Stimulated activated memory B cell treated with anti-CD40 and anti-IgM and Interleukin-4, amounts not matched to agents 10 μg/mL and 1 μg/mL and 100 μg/mL, for 72 hours (primary cell): ENCODE measurements around the gene PCNX4.
A peak's percentile ranks its signal among the peaks of the same experiment; 100 is the strongest.
"Not testable (repeated sequence)": the region's sequence is repeated elsewhere in the genome, so short reads cannot be mapped to it uniquely, and the experiment has no call there.

Experiments used
- ATAC-seq: fragments of 150-1000 bp; cut with Tn5 transposase; 2 replicates; pipeline ENCODE4 v1.10.0; 2021
- H3K27ac Mint-ChIP-seq: one replicate; pipeline ENCODE4 v1.8.0; 2022; ENCODE audit warnings: mild to moderate bottlenecking, mixed read lengths
- H3K27me3 Mint-ChIP-seq: one replicate; pipeline ENCODE4 v1.8.0; 2022; ENCODE audit warnings: mixed read lengths
- H3K36me3 Mint-ChIP-seq: one replicate; pipeline ENCODE4 v1.8.0; 2022; ENCODE audit warnings: mixed read lengths
- H3K4me1 Mint-ChIP-seq: one replicate; pipeline ENCODE4 v1.8.0; 2022; ENCODE audit warnings: mixed read lengths
- H3K4me3 Mint-ChIP-seq: one replicate; pipeline ENCODE4 v1.8.0; 2022; ENCODE audit warnings: mild to moderate bottlenecking, moderate library complexity, mixed read lengths
- H3K9me3 Mint-ChIP-seq: one replicate; pipeline ENCODE4 v1.8.0; 2022; ENCODE audit warnings: mixed read lengths

PCNX4 gene

DNA sequence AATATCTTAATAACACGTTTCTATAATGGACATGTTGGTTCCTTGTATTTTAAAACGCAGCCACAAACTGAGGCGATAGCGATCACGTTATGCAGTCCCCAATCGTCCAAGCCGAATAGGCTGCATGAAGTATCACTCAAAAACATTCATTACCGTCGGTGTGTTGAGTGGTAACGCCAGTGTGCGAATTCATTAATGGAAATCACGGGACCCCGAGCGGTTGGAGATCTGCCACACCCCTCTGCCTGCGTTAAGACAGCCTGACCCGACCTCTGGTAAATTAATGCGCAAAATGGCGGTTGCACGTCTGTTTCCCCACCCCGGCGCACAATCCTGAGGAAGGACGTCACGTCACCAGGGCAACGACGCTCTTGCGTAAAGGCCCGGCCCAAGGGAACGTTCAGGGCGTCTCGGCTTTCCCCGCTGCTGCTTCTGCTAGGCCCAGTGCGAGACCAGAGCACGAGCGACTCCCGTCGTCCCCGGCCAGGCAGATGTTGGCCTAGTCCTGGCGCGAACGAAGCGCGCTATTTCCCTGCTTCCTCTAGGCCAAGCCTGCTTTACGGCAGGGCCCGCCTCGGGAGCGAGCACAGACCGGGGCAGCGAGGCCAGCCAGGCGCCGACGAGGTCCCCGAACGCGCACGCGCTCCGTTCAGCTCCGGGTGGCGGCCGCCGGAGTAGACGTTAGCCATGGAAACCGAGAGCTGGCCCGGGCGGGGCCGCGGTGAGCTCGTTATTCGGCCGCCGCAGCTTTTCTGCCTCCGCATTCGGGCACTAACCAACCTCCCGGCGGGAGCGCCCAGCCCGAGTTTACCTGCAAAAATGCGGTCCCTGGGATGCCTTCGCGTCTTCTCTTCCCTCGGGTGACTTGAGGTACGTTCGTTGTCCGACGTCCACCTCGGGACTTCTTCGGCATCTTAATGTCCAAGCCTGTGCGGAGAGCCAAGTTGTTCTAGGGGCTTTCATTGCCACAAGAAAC, at the start of gene PCNX4:
Gene PCNX4, plus strand, starts transcription at position 374 of the 976 bp plus-strand sequence. CDS start 15,716 bp downstream, outside the sequence.
- H3K27ac Mint-ChIP-seq, result peak within 1 kb of the TSS; percentile 89
- H3K27me3 Mint-ChIP-seq, result no peaks in the 10 kb centered on the region
- H3K4me1 Mint-ChIP-seq, result peaks cover 35% of the 10 kb centered on the region
- no peaks in the 10 kb centered on the region for H3K9me3 Mint-ChIP-seq
- peak; percentile 99 for ATAC-seq
- peak within 1 kb of the TSS; percentile 87 for H3K4me3 Mint-ChIP-seq
- H3K36me3 Mint-ChIP-seq, result peaks cover 10% of the 10 kb centered on the region

DNA sequence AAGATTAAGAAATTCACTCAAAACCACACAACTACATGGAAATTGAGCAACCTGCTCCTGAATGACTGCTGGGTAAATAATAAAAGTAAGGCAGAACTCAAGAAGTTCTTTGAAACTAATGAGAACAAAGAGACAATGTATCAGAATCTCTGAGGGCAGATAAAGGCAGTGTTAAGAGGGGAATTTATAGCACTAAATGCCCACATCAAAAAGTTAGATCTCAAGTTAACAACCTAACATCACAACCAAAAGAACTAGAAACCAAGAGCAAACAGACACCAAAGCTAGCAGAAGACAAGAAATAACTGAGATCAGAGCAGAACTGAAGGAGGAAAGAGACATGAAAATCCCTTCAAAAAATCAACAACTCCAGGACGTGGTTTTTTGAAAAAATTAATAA, 43.7 kb upstream of the PCNX4 start:
- H3K27me3 Mint-ChIP-seq, result peaks cover 54% of the 10 kb centered on the region
- H3K4me1 Mint-ChIP-seq, ATAC-seq, H3K36me3 Mint-ChIP-seq, H3K4me3 Mint-ChIP-seq, H3K9me3 Mint-ChIP-seq, H3K27ac Mint-ChIP-seq: not testable (repeated sequence)

DNA sequence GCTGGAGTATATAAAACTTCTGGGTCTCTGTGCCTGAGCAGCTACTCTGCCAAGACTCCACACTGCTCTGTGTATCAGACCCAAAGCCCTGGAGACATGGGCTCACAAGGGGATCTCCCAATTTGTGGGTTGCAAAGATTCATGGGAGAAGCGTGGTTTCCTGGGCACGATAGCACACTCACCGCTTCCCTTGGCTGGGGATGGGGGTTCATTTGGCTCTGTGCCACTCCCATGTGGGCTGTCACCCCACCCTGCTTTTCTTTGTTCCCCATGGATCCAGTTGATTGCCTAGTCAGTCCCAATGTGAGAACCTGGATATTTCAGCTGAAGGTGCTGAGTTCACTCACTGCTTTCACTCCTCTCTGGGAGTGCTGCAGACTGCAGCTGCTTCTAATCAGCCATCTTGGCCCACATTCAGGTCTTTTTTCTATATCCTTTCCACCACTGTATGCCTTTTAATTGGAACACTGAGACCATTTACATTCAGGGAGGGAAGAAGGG, 40.0 kb upstream of the PCNX4 start:
- H3K27me3 Mint-ChIP-seq, result peaks cover 27% of the 10 kb centered on the region
- no peaks in the 10 kb centered on the region for H3K9me3 Mint-ChIP-seq
- no peak for ATAC-seq
- no peak overlapping the region for H3K4me3 Mint-ChIP-seq
- no peaks in the 10 kb centered on the region for H3K36me3 Mint-ChIP-seq
- peaks cover 7% of the 10 kb centered on the region for H3K4me1 Mint-ChIP-seq
- H3K27ac Mint-ChIP-seq, result no peak overlapping the region

DNA sequence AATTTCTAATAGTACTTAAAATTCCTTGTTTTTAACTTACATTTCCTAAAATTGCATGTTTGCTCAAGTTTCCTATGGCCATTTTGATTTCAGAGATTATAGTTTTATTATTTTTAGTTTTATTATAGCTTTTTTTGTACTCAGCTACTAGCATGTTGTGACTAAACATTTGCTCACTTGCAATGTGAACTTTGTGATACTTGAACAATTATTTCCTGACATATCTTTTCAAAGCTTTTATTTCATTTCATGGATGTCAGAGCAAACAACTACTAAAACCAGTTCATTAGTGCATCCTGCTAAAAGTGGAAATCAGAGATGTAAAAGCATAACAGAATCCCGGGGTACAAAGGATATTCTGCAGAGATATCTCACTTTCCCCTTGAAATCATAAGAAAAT, 33.6 kb upstream of the PCNX4 start:
- H3K9me3 Mint-ChIP-seq, result no peaks in the 10 kb centered on the region
- H3K36me3 Mint-ChIP-seq, result no peaks in the 10 kb centered on the region
- no peaks in the 10 kb centered on the region for H3K4me1 Mint-ChIP-seq
- ATAC-seq, result no peak
- H3K4me3 Mint-ChIP-seq, result no peak overlapping the region
- no peak overlapping the region for H3K27ac Mint-ChIP-seq
- peaks cover 17% of the 10 kb centered on the region for H3K27me3 Mint-ChIP-seq

DNA sequence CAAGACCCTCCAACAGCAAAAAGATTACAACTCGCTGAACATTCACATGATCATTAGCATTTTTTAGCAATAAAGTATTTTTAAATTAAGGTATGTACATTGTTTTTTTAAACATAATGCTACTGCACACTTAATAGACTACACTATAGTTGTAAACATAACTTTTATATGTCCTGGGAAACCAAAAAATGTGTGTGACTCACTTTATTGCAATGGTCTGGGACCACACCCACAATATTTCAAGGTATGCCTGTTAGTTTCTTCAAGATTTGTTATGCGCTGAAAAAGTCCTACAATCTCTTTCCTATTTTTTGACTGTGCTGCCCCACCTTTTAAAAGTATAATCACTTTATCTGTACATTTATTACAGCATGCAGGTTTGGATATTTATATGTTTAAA, 30.4 kb upstream of the PCNX4 start:
- Mint-ChIP-seq H3K27me3 (peaks cover 8% of the 10 kb centered on the region), H3K4me1 (no peaks in the 10 kb centered on the region), H3K9me3 (no peaks in the 10 kb centered on the region), H3K27ac (no peak overlapping the region), H3K4me3 (no peak overlapping the region), H3K36me3 (no peaks in the 10 kb centered on the region)
- ATAC-seq, result no peak

DNA sequence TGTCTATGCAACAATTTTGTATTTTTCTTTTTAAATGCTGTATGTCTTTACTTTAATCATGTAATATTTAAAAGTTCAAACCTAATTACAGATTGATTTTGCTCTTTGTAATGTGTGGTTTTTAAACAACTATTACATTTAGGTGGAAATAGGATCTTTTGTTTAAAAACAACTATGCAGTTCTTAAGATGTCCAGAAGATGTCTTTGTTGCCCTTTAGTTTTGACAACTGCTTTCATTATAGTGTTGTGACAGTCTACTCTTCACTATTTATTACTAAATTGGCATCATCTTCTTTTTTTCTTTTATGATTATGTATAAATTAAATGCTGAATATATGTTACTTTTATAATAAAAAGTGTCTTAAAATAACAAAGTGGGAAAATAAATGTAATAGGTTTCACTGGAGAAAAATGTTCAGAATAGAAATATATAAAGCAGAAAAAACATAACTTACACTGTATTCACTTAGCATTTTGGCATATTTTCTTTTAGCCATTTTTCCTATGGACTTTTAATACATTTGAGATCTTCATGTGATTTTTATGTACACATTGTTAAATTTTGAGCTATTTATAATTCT, 27.1 kb upstream of the PCNX4 start:
- Mint-ChIP-seq H3K4me3 (no peak overlapping the region), H3K27ac (no peak overlapping the region), H3K27me3 (peaks cover 8% of the 10 kb centered on the region), H3K4me1 (no peaks in the 10 kb centered on the region), H3K9me3 (no peaks in the 10 kb centered on the region), H3K36me3 (no peaks in the 10 kb centered on the region)
- ATAC-seq, result no peak

DNA sequence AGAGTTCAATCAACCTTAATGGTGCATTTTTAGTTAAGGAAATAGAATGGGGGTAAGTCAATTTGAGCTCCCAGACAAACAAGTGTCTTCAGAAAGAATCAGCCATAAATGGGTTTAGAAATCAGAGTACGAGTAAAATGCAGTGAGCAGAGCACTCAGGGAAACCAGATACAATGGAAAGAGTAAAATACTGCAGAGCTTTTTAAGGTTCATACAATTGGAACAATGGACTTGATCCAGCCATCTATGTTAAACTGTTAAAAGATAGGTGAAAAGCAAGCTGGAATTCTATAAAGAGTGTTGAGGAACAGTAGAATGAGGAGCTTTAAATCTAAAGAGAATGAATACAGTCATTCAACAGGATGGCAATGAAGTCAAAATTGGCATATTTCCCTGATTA, 23.8 kb upstream of the PCNX4 start:
- Mint-ChIP-seq H3K4me3 (no peak overlapping the region), H3K36me3 (no peaks in the 10 kb centered on the region), H3K4me1 (no peaks in the 10 kb centered on the region), H3K27me3 (peaks cover 2% of the 10 kb centered on the region), H3K27ac (no peak overlapping the region), H3K9me3 (no peaks in the 10 kb centered on the region)
- no peak for ATAC-seq

DNA sequence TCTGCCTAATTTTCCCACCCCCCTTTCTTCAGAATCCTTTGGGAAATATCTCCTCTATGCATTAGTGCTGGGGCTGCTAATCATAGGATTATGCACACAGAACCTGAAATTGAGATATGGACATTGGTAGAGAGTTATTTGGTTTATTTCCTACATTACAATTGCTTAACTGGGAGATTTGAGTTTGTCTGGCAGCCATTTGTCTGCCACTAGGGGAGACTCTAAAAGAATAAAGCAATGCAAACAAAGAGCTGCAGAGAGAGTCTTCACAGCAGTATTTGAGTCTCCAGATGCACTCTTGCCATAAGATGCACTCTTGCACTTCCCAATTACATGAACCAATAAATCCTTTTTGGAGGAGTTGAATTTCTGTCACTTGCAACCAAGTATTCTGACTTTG, 12.0 kb upstream of the PCNX4 start:
- Mint-ChIP-seq H3K9me3 (no peaks in the 10 kb centered on the region), H3K27me3 (peaks cover 8% of the 10 kb centered on the region), H3K27ac (no peak overlapping the region), H3K4me1 (no peaks in the 10 kb centered on the region), H3K4me3 (no peak overlapping the region), H3K36me3 (no peaks in the 10 kb centered on the region)
- ATAC-seq, result no peak

DNA sequence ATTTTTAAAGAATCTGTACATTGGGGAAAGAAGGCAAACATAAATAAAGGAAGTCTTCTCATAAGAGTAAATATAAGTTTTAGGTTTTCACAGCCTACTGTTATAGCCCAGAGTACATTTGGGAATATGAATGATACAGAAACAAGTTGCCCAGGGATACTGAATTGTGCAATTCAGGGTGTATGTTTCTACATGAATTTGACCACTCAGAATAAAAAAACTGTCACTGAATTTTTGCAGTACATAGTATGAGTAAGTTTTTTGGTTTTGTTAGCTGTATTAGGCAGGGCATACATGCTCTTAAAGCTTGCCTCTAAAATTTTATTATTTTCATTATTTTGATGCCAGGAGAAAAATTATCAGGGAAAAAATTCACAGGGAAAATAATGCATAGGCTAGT, 6.6 kb upstream of the PCNX4 start:
- no peak overlapping the region for H3K4me3 Mint-ChIP-seq
- no peaks in the 10 kb centered on the region for H3K9me3 Mint-ChIP-seq
- no peak overlapping the region for H3K27ac Mint-ChIP-seq
- H3K4me1 Mint-ChIP-seq, result no peaks in the 10 kb centered on the region
- no peak for ATAC-seq
- H3K27me3 Mint-ChIP-seq, result no peaks in the 10 kb centered on the region
- H3K36me3 Mint-ChIP-seq, result no peaks in the 10 kb centered on the region

DNA sequence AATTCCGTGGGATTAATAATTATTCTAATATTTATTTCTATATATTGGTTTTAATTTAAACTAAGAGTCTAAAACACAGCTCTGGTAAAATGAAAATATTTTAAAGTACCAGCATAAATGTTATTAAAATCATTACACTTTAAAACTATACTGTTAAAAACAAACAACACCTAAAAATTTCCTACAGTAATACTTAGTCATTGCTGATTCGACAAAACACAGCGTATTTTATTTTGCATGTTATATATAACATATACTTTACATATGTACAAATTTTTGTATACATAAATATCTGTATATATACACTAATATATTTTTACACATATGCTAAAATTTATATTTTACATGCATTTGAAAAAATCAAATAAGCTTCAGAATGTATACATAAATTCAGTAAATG, 6.0 kb upstream of the PCNX4 start:
- no peak overlapping the region for H3K4me3 Mint-ChIP-seq
- H3K27ac Mint-ChIP-seq, result no peak overlapping the region
- H3K4me1 Mint-ChIP-seq, result no peaks in the 10 kb centered on the region
- ATAC-seq, result no peak
- no peaks in the 10 kb centered on the region for H3K36me3 Mint-ChIP-seq
- no peaks in the 10 kb centered on the region for H3K27me3 Mint-ChIP-seq
- no peaks in the 10 kb centered on the region for H3K9me3 Mint-ChIP-seq

DNA sequence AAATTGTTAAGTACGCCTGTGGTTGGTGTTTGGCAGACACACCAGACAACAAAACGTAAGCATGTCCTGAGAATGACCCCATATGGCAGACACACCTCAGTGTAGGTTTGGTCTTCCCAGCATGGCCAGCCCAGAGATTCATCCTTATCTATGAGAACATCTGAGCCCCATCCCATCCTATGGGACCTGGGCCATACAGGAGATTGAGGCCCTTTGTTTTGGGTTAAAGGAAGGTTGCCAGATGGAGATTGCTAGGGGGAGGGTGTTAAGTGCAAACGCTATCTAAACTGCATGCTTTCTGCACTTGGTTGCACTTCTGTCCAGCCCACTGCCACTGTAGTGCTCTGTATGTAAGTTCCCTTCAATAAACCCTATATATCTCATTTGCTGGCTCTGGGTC, 4.1 kb upstream of the PCNX4 start:
- no peak for ATAC-seq
- Mint-ChIP-seq H3K4me3 (no peak overlapping the region), H3K4me1 (peaks cover 3% of the 10 kb centered on the region)

DNA sequence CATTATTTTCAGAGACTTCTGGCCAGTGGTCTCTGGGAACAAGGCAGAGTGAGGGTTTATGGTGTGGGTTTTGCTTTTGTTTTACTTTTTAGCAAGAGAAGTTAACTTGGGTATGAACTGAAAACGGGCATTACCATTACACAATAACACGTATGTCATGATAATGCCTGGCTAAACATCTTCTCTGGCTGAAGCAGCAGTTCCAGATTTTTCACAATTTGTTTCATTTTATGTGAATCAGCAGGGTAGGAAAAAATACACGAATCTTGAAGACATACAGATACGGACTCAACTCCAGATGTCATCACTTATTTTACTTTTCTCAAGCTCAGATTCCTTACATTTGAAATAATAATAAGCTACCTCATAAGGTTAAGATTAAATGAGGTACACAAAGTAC, 2.5 kb upstream of the PCNX4 start:
- H3K27ac Mint-ChIP-seq, result no peak overlapping the region
- no peak for ATAC-seq
- no peaks in the 10 kb centered on the region for H3K9me3 Mint-ChIP-seq
- no peaks in the 10 kb centered on the region for H3K27me3 Mint-ChIP-seq
- peaks cover 2% of the 10 kb centered on the region for H3K36me3 Mint-ChIP-seq
- no peak overlapping the region for H3K4me3 Mint-ChIP-seq
- peaks cover 18% of the 10 kb centered on the region for H3K4me1 Mint-ChIP-seq

More for the DNA sequence above, 4.1 kb upstream of the PCNX4 start:
- H3K27ac Mint-ChIP-seq, result no peak overlapping the region
- no peaks in the 10 kb centered on the region for H3K9me3 Mint-ChIP-seq
- H3K36me3 Mint-ChIP-seq, result no peaks in the 10 kb centered on the region
- H3K27me3 Mint-ChIP-seq, result no peaks in the 10 kb centered on the region

DNA sequence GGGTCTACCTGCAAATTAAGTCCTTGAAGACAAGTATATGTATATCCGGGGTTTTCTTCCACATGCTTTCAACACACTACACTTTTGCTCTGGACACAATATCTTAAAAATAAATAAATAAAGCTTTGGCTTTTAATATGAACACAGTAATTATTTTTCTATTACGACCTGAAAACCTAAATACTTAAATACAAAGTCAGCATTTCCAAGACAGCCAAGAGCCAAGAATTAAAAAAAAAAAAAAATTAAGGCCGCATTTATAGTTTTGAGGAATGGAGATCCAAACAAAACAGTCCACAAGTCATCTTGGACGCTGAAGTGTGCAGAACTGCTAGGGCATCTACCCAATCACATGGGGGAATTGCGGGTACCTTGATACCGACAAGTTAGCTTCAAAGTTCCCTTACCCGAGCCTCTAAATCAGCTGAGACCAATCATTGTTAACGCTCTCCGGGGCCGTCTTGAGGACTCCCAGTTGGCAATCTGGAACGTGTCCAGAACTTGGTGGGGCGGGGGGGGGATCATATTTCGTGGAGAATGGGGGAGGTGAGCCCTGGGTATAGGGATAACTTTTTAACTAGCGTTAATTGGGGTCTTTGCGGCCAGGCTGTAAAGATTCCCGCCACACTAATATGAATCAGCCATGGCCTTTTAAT, 731 bp upstream of the PCNX4 start:
- no peaks in the 10 kb centered on the region for H3K27me3 Mint-ChIP-seq
- H3K4me3 Mint-ChIP-seq, result peak overlapping the region; percentile 87
- H3K27ac Mint-ChIP-seq, result peak overlapping the region; percentile 89
- no peak for ATAC-seq
- peaks cover 35% of the 10 kb centered on the region for H3K4me1 Mint-ChIP-seq
- no peaks in the 10 kb centered on the region for H3K9me3 Mint-ChIP-seq
- H3K36me3 Mint-ChIP-seq, result peaks cover 10% of the 10 kb centered on the region

DNA sequence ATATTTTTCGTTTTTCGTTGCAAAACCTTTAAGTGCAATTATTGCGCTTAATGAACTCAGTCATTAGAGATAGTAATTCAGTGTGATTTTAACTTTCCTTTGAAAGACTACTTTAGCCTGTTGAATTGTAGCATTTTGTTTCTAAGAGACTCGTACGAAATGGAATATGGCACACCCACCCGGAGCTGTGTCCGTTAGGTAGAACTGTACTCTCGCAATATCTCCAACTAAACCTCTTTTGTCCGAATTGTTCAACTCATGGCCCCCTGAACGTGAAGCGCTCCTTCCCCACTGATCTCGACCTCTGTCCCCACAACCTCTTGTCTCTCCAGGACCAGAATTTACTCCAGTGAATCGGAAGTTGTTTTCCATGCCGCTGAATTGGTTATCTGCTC, 800 bp downstream of the PCNX4 start:
- H3K4me1 Mint-ChIP-seq, result peaks cover 35% of the 10 kb centered on the region
- H3K36me3 Mint-ChIP-seq, result peaks cover 11% of the 10 kb centered on the region
- peak overlapping the region; percentile 87 for H3K4me3 Mint-ChIP-seq
- peak overlapping the region; percentile 89 for H3K27ac Mint-ChIP-seq
- no peaks in the 10 kb centered on the region for H3K27me3 Mint-ChIP-seq
- ATAC-seq, result no peak
- H3K9me3 Mint-ChIP-seq, result no peaks in the 10 kb centered on the region

DNA sequence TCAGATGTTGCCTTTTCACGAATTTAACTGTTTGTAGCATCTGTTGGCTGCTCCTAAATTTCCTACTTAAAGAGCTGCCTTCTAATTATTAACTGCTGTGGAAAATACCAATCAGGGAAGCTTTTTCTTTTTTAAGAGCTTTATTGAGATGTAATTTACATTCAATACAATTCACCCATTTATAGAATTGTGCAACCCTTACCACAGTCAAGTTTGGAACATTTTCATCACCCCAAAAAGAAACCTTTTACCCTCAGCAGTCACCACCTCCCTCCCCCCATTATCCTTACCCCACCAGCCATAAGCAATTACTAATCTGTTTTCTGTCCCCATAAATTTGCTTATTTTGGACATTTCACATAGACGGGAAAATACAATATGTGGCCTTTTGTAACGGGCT, 1.4 kb downstream of the PCNX4 start:
- Mint-ChIP-seq H3K4me3 (peak overlapping the region; percentile 87), H3K27me3 (no peaks in the 10 kb centered on the region), H3K4me1 (peaks cover 35% of the 10 kb centered on the region), H3K36me3 (peaks cover 17% of the 10 kb centered on the region), H3K27ac (peak overlapping the region; percentile 89), H3K9me3 (no peaks in the 10 kb centered on the region)
- ATAC-seq, result no peak
